Stimulated activated CD4-positive, alpha-beta T cell treated with anti-CD3 and anti-CD28 coated beads, TNF-alpha, amount 100 ng/mL, for 4 hours (primary cell): ENCODE measurements around the gene NEK3.
"Not testable (repeated sequence)": the region's sequence is repeated elsewhere in the genome, so short reads cannot be mapped to it uniquely, and the experiment has no call there.

Experiments used
- DNase-seq, 3 experiments: peaks; one replicate each; pipeline ENCODE4 v3.0.0-alpha.2; 2020; ENCODE audit warnings: low read depth in 3 of 3

Gene NEK3, protein sequence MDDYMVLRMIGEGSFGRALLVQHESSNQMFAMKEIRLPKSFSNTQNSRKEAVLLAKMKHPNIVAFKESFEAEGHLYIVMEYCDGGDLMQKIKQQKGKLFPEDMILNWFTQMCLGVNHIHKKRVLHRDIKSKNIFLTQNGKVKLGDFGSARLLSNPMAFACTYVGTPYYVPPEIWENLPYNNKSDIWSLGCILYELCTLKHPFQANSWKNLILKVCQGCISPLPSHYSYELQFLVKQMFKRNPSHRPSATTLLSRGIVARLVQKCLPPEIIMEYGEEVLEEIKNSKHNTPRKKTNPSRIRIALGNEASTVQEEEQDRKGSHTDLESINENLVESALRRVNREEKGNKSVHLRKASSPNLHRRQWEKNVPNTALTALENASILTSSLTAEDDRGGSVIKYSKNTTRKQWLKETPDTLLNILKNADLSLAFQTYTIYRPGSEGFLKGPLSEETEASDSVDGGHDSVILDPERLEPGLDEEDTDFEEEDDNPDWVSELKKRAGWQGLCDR

DNA sequence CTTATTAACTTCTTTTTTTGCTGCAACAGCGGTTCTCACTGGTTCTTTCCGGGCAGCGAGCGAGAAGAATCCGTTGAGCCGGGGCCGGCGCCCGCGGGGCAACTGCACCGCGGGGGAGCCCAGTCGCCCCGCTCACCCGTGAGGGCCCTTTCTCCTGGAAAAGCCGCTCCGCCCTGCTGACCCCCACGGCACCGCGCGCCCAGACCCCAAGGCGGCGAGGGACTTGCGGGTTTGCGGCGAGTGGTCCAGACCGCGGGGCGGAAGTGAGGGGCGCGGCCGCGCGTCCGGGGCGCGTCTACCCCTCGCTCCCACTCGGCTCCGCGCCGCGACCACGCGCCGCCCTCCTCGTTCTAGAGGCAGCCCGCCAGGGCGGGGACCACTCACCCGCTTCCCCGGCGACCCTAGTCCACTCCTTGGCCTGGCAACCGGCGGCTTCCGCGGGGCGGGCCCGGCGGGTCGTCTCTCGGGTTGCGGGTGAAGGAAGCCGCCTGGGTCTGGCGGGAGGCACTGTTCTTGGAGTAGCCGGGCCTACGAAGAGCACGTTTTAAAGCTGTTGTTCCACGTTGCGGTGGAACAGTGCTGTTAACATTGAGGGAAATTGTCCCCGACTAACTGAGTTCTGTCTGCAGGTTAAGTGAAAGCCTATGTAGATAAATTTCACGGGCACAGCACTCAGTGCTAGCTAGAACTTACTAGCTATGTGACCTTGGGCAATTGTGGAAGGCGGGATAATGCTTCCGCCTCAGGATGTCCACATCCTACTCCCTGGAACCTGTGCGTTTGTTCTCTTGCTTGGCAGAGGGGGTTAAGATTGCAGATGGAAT, at the start of gene NEK3:
Gene NEK3, minus strand, starts transcription at position 439 of the 824 bp plus-strand sequence. CDS start 3,406 bp downstream, outside the sequence.
- DNase-seq, result peak; percentile 21 to 42 (median 25)

DNA sequence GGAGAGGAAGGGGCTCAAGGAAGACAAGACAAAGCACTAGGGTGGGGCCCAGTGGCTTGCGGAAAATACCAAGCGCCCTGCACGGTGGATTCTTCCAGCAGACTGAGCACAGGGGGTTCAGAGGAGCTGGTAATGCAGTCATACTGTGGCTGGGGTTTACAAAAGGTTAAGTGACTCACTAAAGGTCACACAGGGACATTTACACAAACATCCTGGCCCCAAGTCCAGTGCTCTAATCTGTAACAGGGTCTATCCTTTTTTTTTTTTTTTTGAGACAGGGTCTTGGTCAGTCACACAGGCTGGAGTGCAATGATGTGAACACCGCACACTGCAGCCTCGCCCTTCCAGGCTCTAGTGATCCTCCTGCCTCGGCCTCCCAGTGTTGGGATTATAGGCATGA, 49.0 kb upstream of the NEK3 start:
- DNase-seq, result not testable (repeated sequence)

DNA sequence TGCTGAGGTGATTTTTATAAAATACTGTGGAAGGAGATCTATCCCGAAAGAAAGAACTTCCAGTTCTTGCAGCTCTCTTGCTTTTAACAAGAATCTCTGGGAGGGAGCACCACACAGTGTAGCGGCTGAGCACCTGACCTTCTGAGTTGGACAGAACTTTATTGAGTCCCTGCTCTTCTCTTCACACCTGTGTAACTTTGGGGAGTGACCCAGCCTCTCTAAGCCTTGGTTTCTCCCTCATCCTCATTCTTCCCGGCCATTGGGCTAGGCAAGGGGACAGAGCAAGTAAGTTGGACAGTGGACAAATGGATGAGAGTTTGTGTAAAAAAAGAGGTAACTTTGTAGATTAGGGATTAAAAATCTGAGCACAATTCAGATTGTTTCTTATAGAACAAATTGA, 48.5 kb upstream of the NEK3 start:
- not testable (repeated sequence) for DNase-seq

DNA sequence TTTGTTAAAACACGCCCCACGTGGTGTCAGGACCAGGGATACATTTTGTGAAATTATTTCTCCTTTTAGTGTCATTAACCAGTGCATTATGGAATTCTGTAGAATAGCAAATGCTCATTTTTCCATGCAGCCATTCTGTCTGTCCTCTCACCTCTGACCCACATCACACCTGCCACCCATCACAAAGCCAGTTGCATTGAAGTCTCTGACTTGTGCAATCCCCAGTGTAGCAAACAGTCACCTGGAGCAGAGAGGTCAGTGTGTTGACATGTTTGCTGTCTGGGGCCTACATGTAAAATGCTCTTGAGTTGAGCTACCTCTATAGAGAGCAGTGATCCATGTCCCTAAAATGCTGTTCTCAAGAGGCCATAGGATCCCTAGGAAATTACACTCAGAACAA, 47.9 kb upstream of the NEK3 start:
- not testable (repeated sequence) for DNase-seq

DNA sequence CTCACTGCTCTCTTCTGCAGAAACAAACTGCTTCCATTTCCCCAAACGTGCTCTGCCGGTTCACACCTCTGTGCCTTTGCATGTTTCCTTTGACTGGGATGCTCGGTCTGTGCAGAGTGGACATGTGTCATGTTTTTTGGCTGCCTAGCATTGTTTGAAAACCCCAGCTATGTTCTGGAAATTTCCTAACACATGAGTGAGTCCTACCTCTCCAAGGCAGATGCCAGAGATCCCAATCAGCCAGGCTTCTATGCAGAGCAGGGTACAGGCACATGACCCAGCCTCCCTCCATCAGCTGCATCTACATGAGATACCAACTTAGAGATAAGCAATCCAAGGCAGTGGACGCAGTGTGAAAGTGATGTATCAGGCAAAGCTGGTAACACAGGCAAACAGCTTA, 45.1 kb upstream of the NEK3 start:
- not testable (repeated sequence) for DNase-seq

DNA sequence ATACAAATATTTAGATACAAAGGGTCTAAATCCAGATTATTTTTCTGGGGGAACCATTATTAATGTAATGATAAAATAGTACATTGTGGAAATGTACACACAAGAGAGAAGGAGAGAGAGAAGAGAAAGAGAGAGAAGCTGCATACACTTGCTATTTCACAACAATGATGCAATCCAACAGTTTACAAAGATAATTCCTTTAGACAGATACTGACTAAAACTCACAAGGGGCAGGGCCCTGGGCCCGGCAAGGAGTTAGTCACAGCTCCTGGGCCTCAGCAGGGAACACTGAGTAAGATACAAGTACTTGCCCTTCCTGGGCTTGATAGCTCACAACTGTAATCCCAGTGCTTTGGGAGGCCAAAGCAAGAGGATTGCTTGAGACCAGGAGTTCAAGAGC, 44.5 kb upstream of the NEK3 start:
- not testable (repeated sequence) for DNase-seq

DNA sequence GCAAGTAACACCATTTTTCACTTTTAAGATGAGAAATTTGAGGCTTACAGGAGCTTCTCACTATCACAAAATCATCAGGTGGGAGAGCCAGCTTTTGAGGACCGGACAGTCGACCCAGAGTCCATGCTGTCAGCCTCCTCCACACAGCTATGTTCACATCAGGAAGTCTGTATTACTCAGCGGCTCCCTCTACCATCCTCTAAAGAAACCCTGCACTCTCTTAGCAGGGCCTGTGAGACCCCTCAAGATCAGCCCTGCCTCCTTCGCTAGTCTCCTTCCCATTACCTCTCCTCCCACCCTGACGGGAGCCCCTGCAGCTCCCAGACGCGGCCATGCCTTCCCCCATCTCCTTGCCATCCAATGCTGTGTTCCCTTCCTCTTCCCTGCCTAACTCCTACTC, 43.1 kb upstream of the NEK3 start:
- not testable (repeated sequence) for DNase-seq

DNA sequence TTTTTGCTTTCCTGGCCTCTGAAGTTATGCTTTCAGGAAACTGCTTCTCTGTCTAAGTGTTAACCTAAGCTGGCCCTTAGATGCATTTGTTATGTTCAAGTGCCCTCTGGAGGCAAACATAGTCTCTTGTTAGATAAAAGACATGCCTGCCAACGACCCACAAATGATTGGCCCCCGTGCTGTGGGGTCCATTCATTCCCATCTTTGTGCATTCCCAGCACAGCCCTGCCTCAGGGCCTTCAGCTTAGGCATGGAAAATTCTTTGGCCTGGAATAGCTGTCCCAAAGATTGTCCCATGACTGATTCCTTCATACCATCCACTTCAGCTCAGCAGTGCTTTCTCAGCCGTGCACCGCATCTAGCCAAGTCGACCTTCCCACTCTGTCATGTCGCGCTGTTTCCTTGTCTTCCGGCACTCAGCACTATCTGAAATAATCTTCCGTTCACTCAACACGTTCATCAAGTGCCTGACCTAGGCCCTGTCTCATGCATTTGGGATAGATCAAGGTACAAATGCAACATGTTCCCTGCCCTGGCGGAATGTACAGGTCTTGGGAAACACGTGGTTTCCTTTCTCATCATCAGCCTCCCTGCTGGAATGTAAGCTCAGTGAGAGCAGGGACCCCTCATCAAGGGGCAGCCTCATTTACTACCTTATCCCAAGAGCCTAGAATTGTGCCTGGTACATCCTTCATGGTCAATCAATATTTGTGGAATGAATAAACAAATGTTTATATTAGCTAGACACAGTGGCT, 42.2 kb upstream of the NEK3 start:
- not testable (repeated sequence) for DNase-seq

DNA sequence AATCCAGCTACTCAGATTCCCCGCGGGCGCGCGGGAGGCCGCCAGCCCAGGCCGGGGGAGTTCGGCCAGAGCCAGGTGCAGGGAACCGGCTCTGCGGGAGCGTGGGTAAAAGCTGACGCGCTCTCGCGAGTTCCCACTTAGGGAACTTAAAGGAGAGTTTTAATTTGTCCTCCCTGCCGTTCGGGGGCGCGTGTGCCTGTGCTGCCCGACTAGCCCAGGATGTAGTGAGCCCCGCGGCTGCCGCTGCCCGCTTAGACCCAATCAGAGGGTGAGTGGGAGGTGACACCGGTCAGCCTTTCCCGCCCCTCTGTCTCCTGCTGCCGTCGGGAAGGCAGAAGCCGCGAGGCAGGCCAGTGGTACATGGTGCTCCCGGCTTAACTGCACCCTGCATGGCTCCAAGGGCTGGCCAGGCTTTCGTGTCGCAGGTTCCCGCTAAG, 36.0 kb upstream of the NEK3 start:
- peak in 2 of 3 experiments; percentile 17 to 18 for DNase-seq

DNA sequence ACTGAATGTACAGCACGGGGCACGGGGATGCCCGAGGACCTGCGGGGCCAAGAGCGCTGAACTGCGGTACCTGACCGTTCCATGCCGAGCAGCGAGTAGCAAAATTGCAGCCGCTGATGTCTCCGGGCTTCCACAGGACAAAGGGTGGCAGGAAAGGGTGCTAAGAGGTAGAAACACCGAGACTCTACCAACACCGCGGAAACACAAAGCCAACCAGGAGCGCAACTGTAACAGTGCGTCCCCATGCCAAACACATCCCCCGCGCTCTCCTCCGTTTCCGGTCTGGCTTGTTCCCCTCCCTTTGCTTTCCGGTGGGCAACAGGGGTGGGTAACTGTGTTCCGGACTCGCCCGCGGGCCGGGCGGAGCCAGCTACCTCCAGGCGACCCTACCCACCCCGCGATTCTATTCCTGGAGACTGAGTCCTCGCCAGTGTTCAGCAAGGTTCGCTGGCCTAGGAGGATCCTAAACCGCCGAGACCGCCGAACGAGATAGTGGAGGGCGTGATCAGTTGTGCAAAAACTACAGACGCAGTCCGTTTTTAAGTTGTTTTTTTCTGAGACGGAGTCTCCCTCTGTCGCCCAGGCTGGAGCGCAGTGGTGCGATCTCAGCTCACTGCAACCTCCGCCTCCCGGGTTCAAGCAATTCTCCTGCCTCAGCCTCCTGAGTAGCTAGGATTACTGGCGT, 34.9 kb upstream of the NEK3 start:
- DNase-seq, result peak; percentile 77 to 83 (median 78)

DNA sequence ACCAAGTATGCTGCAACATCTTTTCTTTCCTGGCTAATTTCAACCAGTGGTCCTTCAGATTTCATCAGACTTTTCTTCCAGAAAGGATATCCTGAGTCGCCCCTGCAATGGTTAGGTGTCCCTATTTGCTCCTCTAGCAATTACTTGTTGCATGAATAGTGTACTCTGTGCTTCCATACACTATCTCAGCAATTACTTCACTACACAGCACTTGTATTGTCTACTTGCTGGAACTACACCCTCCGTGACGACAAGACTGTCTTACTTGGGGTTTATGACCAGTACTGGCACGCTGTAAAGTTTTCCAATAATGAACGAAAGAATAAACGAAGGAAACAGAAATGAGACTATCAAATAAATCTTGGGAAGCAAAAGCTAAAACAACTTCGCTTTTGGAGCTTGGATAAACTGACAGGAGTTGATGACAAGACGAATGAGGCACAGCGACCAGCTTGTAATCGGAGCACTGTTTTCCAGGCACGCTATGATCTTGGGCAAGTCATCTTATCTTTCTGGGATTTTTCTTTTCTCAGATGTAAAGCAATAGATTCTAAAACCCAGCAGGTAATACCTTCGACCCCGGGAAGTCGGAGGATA, 34.3 kb upstream of the NEK3 start:
- DNase-seq, result not testable (repeated sequence)

DNA sequence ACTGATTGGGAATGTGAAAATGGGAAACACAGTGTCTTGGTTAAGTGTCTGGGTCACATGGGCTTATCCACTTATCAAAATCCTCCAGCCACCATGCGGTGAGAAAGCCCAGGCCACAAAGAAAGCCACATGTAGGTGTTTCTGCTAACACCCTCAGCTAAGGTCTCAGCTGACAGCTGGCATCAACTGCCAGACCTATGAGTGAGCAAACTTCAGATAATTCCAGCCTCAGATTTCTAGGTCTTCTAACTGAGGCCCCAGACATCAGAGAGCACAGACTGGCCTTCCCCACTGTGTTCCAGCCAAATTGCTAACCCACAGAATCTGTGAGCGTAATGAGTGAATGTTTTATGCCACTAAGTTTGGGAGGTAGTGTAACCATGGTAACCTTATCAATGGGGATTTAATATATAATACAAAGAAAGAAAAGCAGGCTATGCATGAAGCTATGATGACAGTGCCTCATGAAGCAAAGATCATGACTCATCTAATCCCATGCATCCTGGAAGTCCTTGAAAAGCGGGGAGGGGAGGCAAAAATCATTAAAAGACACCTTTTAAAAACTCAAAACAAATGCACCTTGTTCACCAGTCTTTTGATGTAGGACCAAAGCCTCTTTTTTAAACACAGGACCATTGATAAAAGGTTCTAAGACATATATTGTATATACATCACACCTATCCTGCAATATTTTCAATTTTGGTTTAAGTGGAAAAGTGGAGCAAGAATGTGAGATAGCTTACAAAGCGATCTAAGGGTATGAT, 28.2 kb upstream of the NEK3 start:
- DNase-seq, result not testable (repeated sequence)

DNA sequence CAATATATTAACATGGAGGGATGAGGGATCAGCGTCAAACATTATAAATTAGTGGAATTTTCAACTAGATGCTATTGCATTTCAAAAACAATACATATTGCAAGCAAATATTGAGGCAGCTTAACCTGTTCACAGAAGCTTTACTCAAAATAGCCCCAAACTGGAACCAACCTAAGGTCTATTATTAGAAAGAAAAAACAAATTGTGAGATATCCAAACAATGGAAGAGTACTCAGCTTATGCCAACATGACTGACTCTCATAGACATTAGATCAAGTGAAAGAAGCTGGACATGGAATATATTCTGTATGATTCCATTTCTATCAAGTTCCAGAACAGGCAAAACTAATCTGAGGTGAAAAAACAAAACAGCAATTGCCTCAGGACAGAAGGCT, 27.6 kb upstream of the NEK3 start:
- no peak for DNase-seq

DNA sequence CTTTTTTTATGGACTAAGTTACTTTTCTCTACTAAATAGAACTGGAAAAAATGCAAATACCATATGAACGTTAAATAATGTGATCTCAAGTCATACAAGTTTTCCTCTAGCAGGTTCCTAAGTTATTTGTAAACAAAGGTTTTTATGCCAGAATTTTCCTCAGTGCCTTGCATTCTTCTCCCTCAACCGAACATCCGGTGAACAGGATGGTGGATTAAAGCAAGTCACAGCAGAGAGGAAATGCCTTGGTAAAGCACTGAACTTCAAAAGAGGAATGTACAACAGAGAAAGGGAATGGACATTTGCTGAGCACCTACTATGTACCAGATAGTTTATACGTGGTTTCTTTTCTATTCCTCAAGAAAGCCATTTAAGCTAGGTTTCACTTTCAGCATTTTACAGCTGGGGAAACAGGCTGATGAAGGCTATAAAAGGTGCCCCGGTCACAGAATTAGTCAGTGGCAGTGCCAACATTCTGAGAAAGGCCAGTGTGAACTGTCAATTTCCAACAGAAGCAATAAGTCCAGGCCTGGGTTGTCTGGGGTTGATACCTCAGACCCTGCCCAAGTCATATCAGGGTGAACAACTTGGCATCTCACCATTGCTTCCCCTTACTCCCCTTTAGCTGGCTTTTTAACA, 22.0 kb upstream of the NEK3 start:
- not testable (repeated sequence) for DNase-seq

DNA sequence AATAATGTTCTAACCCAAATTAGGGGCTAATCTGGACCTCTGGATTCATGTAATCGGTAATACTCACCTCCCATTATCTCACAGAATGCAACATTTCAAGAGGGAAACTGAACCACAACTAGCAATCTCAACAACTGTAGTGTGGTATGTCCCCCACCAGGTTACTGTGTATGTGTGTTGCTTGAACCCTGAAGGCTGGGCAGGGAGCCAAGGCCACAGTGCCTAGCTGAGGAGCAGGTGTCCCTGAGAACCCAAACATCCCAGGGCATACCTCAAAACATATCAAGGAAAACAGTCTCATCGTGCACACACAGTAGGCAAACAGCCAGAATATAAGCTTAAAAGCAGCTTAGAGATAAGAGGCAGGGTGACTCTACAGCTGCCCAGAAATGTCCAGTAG, 20.5 kb upstream of the NEK3 start:
- DNase-seq, result no peak

DNA sequence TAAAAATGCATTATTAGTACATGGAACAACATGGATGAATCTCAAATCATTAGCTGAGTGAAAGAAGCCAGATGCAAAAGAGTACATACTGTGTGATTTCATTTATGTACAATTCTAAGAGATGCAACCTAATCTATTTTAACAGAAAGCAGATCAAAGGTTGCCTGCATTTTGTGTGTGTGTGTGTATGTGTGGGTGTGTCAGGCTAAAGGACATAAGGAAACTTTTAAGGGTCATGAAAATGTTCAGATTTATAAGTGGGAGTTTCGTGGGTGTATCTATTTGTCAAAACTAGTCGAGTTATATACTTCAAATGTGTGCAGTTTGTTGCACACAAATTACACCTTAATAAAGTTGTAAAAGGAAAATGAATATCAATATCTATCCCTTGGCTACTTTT, 17.9 kb upstream of the NEK3 start:
- no peak for DNase-seq

DNA sequence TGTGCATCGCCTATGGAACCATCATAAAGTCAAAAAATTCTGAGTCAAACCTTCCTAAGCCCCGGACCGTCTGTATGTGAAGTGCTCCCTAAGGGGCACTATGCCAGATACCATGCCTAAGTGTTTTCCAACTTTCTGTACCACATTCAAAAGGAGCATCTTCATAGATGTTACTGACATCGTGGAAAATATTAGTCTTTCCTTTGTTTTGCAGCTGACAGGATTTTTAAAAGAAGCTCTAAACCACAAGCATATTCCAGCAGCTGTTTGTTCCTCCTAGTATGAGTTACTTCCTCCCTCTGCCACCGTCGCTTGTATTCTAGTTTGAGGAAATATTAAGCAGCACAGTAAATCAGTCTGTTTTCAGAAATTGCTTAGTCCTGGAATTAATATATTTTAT, 14.6 kb upstream of the NEK3 start:
- not testable (repeated sequence) for DNase-seq

DNA sequence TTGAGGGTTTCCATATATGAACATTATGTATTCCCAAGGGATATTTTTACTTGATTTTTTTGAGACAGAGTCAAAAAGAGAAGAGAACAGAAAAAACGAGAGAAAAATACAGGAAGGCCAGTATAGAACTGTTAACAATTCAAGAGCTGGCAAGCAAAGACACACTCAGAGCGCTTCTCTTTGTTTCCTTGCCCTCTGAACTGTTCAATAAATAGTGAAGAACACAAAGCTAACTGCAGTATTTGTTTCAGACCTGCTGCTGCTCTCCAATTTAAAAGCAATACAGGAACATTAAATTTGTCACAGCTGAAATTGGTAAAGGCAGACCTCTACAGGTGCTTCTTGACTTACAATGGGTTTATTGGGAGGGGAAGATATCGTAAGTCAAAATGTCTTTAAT, 14.0 kb upstream of the NEK3 start:
- DNase-seq, result no peak

DNA sequence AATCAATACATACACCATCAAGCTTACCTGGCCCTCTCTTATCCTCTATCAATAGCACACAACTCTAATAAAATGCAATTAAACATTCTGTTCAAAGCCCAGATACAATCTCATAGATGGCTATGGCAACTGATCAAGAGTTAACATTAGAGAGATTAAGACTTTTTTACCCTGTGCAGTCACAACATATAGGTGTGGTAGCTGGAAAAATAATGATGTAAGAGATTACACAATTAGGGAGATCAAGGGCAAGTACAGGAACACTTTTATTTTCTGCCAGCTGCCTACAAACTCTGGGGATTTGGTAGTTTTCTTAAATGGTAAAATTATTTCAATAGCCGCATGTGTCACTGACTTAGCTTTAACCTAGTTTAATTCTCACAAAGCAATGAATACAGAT, 12.3 kb upstream of the NEK3 start:
- DNase-seq, result not testable (repeated sequence)
